ENCODE data around the gene MAMDC2. TPM values are rescaled to one million over a fixed set of nuclear protein-coding genes. Genes with fewer than 3 reads are reported as not detected.

Gene MAMDC2
- polyA plus RNA-seq, 2 donors, result 3.3 to 7.0 TPM

Other genes starting within 250 kb of the MAMDC2 start
- not detected for gene CFAP95, start 223.0 kb upstream of the MAMDC2 start, polyA plus RNA-seq
- 1 to 10 TPM; 8.9 to 9.5 TPM for gene SMC5, start 215.1 kb downstream of the MAMDC2 start, polyA plus RNA-seq

Measured in esophagus (tissue), 2 donors.